ENCODE measurements around the gene FMNL2.
A peak's percentile ranks its signal among the peaks of the same experiment; 100 is the strongest.
"Not testable (repeated sequence)": the region's sequence is repeated elsewhere in the genome, so short reads cannot be mapped to it uniquely, and the experiment has no call there.

The FMNL2 gene

DNA sequence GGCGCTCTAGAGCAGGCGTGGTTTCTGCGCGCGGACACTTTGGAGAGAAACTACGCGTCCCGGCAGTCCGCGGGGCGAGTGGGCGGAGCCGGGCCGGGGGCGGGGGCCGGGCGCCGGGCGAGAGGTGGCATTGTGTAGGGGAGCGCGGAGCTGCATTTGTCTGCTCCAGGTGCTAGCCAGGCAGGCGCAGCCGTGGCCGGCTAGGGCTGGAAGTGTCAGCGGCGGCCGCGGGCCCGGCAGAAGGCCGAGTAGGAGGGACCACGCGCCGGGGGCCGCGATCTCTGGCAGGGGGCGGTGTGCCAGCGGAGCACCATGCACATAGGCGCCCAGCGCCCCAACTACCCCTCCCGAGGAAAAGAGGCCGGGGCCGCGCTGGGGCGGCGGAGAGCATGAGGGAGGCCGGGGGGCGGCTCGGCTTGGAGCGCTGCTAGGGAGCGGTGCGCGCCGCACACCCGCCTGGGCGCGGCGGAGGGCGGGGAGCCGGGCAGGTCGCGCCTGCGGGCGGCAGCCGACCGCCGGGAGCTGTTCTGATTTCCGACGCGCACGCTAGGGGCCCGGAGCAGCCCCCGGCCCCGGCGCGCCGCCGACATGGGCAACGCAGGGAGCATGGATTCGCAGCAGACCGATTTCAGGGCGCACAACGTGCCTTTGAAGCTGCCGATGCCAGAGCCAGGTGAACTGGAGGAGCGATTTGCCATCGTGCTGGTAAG is at the start of gene FMNL2:
Gene FMNL2 (plus strand): TSS at position 159 of the 710 bp plus-strand sequence.
- DNase-seq, result peak; percentile 70

DNA sequence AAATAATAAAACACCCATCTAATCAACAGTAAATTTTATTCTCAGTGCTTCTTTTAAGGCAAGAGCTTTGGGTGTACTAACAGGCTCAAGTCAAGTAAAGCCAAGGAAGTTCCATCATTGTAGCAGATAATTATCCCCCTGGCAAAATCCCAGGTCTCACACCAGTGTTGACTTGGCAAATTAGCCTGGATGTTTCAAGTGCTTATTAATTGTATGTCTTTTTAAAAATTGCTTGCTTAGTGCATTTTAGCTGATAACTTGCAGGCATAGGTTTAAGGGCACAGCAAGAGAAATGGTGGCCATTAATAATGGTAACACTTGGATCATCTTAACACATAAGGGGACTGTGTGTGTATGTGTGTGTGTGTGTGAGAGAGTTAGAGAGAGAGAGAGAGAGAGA is 42.0 kb upstream of the FMNL2 start:
- DNase-seq, result no peak

DNA sequence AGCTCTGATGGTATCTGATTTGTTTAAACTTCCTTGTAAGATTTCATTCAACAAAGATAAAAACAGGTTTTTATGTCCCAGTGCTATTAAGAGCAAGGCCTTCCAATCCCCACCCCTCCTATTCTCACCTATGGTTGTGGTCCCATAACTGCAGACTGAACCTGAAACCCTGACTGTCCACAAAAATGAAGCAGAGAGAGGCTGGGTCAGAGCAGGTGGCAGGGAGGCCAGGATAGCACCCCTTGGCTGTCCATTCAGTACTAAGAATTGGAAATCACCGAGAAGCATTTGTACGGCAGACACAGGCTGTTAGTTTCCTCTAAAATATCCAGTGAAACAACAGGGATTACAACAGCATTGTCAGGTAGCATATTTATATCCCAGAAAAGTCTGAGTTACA is 37.3 kb upstream of the FMNL2 start:
- no peak for DNase-seq

DNA sequence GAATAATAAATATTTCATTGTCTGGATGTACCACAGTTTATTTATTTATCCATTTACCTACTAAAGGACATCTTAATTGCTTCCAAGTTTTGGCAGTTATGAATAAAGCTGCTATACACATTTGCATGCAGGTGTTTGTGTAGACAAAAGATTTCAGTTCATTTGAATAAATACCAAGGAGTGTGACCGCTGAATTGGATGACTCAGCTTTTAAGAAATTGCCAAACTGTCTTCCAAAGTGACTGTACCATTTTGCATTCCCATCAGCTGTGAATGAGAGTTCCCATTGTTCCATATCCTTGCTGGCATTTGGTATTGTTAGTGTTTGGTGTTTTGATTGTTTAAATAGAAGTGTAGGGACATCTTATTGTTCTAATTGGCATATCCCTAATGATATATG is 36.2 kb upstream of the FMNL2 start:
- no peak for DNase-seq

DNA sequence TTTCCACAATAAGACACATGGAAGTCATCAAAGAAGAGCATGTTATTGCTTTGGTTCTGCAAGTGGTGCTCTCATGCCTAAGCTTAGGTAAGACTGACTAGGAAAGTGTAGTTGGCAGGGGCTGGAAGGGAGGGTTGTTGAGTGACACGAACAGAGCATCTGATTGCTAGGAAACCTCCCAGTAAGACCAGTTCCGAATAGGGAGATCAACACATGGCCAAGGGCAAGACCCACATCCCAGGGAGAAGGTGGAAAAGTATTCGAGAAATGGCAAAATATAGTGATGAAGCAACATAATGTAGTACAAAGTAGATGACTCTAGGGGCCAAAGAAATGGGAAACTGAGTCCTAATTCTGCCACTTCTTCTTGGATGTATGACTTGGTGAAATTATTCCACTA is 33.8 kb upstream of the FMNL2 start:
- DNase-seq, result no peak

DNA sequence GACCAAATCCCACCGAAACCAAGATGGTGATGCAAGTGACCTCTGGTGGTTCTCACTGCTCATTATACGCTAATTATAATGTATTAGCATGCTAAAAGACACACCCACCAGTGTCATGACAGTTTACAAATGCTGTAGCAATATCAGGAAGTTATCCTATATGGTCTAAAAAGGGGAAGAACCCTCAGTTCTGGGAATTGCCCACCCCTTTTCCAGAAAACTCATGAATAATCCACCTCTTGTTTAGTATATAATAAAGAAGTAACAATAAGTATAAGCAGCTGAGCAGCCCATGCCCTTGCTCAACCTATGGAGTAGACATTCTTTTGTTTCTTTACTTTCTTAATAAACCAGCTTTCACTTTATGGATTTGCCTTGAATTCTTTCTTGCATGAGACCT is 31.0 kb upstream of the FMNL2 start:
- no peak for DNase-seq

DNA sequence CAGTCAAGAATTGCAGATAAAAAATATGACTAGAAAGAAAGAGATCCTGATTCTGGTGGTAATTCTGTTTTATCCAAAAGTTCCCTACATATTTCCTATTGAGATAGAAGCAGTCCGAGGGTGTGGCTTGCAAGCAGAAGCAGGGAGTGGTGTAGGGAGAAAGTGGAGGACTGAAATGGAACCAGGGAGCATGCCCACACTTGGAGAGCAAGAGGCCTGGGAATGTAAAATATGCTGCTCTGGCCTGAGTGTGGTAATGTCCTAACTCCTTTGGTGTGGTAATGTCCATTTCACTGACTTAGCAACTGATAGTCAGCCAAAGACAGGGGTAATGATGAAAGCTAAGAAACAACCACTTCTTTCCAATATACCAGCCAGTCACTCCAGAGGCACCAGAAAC is 30.1 kb upstream of the FMNL2 start:
- no peak for DNase-seq

DNA sequence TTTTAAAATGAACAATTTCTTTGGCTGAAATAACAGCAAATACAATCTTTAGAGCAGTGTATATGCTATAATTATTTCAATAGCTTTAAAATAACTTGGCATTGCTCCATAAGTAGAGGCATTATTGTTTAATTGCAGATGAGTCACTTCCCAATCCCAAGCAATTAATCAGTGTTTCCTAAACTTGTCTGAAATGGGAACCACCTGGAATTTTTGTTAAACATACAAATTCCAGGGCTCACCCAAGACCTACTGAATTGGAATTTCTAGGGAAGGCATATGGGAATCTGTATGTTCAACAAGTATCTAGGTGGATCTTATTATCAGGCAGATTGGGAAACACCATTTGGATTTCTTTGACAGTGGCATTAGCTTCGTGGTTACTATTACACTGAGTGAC is 27.1 kb upstream of the FMNL2 start:
- DNase-seq, result no peak

DNA sequence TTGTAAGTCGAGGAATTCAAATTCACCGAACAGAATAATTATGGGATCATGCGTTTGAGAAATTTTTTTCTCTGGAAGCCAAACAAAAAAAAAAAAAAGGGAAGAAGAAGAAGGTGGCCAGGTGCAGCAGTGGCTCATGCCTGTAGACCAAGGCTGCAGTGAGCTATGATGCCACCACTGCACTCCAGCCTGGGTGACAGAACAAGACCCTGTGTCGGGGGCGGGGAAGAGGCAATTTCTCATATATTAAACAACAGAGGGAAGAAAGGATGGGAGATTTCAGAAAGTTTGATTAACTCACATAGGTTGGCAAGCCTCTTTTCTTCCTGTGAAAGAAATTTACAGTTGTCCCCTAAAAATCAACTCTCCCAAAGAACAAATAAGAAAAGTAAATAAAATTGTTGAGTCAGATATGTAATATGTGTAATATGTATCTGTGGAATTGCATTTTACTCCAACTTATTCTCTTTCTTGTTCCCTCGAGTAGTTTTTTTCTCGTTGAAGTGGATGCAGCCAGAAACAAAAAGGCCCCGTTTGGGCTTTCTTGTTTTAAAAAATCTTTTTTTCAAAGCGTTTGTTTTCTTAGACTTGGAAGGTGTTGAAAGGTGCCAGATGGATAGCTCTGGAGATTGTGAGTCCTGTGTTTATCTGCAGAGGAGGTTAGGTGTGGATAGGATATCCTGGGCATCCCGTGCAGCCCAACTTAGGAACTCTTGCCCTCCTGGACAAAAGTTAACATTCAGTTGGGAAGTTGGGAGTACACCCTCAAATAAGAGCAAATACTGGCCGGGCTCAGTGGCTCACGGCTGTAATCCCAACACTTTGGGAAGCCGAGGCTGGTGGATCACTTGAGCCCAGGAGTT is 25.4 kb upstream of the FMNL2 start:
- DNase-seq, result no peak

DNA sequence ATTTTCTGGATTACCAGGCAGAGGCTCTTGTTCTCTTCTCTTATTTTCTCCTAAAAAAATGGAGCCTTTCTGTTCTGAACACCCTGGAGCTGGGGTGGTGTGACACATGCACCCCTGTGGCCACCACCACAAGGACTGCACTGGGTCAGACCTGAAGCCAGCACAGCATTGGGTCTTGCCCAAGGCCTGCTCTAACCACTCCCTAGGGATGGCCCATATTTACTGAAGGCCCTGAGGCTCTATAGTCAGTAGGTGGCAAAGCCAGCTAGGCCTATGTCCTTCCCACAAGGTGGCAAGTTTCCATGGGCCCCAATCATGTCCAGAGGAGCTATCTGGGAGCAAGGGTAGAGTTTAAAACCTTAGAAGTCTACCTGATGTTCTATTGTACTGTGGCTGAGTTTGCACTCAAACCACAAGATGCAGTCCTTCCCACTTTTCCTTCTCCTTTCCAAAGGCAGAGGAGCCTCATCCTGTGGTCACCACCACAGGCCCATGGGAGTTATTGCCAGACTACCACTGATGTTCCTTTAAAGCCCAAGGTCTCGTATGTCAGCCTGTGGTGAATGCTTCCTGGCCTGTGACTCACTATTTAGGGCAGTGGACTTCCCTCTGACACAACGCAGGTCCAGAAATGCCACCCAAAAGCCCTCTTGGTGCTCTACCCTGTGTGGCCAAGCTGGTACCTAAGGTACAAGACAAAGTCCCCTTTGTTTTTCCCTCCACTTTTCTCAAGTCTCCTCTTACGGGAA is 15.0 kb upstream of the FMNL2 start:
- no peak for DNase-seq

DNA sequence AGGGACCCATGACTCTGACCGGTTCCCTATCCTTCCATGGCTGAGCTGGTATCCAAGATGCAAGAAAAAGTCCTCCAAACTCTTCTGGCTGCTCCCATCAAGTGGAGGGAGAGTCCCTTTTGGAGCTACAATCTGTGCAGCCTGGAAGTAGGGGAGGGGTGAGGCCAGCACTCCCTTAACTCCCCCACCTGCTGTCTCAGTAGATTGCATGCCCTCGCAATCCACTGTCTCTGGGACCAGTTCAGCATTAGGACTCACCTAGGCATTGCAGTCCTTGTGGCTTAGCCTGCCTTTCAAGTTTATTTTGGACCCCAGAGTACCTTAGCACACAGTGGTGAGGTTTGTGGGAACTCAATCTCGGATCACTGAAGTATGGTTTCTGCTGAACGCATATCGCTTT is 14.2 kb upstream of the FMNL2 start:
- DNase-seq, result no peak

DNA sequence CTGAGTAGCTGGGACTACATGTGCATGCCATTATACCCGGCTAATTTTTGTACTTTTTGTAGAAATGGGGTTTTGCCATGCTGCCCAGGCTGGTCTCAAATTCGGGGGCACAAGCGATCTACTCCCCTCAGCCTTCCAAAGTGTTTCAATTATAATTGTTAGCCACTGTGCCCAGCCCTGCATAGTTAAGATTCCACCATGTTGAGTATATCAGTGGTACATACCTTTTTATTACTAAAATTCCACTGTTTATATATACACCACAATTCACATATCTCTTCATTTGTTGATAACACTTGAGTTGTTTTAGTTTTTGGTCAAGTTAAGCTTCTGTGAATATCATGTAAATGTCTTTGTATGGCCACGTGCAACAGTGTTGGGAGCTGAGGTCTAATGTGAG is 12.8 kb upstream of the FMNL2 start:
- no peak for DNase-seq

DNA sequence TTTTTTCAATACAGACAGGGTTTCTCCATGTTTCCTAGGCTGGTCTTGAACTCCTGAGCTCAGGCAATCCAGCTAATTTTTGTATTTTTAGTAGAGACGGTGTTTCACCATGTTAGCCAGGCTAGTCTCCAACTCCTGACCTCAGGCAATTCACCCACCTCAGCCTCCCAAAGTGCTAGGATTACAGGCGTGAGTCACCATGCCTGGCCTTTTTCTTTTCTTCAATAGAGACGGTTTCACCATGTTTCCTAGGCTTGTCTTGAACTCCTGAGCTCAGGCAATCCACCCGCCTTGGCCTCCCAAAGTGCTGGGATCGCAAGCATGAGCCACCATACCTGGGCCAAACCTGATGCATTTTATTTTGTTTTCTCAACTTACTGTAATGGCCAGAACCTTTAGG is 9.8 kb upstream of the FMNL2 start:
- not testable (repeated sequence) for DNase-seq

DNA sequence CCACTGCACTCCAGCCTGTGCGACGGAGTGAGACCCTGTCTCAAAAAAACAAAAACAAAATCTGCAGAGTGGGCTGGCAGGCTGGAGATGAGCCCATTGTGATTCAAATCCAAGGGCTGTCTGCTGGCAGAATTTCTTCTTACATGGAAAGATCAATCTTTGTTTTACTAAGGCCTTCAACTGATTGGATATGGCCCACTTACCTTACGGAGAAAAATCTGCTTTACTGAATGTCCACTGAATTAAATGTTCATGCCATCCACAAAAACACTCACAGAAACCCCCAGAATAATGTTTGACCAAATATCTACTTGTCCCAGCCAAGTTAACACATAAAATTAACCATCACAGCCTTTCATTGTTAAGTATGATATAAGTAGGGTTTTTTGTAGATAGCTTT is 8.3 kb upstream of the FMNL2 start:
- DNase-seq, result no peak

DNA sequence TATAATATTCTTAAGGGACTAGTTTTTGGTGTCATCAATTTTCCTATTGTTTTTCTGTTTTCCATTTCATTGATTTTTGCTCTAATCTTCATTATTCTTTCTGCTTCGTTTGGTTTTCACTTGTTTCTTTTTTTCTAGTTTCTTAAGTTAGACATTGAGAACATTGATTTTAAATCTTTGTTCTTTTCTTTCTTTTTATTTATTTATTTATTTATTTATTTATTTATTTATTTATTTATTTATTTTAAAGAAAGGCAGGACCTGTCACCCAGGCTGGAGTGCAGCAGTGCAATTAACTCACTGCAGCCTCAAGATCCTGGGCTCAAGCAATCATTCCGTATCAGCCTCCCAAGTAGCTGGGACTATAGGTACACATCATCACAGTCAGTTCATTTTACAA is 7.0 kb upstream of the FMNL2 start:
- DNase-seq, result no peak

DNA sequence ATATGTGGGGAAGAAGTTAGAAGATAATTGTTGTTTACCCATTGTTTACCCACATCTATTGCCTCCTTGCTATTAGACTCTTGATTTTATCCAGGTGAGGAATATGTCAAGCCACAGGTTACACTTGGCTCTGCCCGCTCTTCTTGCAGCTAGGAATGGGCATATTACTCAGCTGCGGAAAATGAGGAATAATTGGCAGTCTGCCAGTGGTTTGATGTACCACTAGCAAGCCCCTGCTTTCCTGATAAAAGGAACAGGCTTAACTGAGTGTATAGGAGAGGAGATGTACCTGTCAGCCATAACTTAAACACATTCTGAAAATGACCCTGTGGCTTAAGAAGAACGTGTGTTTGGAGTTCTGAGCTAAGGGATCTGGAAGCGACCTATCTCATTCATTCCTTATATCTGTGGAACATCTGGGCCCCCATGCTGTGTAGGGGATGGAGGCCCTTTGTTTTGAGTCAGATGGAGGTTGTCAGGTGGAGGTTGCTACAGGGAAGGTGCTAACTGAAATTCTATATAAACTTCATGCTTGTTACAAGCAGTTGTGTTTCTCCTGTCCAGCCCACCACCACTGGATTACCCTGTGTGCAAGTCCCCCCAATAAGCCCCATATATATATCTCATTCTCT is 4.6 kb upstream of the FMNL2 start:
- no peak for DNase-seq

DNA sequence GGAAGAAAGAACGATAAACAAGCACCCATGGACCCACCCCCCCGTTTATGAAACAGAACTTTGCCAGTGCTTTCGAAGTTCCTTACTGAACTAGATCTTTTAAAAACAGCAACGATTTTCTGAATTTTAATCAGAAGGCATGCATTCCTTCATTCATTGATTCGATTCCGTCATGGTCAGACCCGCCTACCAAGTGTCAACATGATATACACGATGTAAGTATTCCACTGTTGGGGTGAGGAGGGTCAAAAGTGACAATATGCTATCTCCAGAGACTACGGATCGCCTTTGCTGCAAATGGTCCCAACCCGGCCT is 316 bp upstream of the FMNL2 start:
- no peak for DNase-seq

DNA sequence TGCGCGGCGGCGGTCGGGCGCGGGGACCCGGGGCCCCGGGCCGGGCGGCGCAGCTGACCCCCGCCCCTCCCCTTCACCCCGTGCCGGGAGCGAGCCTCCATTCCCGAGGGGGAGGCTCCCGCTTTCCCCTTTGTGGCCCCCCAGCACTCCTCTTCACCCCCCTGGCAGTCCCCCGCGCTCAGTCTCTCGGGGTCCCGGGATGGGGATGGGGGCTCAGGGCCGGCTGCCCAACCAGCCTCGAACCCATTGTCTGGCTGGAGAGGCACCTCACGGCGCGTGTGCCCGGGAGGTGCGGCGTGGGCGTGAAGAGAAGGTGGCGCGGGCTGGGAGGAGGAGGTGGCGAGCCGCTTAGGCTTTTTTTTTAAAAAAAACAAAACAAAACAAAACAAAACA is 748 bp downstream of the FMNL2 start:
- no peak for DNase-seq

DNA sequence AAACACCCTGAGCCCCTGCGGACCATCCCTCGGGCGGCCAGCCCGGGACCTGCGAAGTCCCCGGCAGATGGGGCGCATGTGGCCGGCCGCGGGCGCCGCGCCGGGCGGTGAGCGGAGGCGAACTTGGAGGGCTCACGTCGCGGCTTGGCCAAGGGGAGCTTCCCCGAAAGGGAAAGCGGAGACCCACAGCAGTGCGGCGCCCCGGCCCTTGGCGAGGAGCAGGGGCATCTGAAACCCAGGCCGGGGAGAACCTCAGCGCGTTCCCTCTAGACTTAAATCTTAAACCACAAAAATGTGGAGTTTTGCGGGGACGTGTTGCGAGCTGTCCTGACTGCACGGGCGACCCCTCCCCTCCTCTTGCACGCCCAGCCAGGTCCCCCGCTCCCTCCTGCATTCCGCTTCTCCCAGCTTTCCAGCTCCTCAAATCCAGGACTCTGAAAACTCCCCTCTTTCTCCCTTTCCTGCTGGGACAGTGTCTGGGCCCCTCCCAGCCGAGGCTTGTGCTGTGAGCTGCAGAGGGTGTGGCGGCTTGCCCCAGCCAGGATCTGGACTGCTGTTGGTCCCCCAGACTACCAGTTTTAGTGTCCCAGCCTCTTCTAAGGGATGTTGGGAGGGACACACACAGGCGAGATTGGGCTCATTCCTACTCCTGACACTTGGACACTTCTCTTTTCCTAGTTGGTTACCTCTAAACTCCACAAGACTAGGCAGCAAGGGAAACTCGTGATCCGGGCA is 1.3 kb downstream of the FMNL2 start:
- DNase-seq, result no peak

DNA sequence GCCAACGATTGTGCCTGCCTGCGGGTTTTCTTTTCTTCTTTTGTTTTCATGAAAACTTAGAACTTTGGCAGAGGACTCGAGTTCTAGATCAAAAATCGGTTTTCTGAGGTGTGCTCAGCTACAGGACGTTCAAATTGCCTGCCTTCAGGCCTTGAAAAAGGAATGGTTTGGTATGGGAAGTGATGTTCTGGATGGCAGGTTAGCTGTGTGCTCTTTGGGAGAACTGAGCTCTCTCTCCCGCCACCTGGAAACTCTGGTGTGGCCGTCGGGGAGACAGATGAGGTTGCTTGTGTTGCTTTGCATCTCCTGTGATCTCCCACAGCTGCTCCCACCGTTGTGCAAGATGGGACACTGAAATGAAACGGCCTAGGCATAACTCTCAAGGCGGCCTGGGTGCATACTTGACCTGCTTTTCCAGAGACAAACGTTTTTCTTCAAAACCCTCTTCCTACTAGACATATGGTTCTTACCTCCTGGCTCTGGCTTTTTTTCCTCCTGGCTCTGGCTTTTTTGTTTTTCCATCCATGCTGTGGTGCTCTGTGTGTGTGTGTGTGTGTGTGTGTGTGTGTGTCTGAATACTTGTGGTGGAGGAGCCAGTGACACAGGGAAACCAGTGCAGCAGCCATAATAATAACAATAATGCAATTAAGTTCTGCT is 2.0 kb downstream of the FMNL2 start:
- no peak for DNase-seq

DNA sequence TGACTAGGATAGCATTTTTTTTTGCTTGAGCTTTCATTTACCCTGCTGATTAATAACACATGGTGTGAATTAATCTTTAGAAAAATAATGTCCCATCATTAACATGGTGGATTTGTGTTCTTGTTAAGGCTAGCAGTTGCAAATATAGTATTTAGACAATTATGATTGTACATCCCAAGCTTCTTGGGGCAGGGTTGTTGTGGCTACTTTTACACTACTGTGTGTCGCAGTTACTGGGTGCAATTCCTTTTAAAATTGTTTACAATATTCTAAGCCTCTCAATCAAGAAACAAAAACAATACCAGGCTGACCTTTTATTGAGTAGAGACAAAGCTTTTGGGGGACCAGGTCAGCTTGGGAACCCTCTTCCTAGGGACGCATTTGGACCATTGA is 2.5 kb downstream of the FMNL2 start:
- no peak for DNase-seq

DNA sequence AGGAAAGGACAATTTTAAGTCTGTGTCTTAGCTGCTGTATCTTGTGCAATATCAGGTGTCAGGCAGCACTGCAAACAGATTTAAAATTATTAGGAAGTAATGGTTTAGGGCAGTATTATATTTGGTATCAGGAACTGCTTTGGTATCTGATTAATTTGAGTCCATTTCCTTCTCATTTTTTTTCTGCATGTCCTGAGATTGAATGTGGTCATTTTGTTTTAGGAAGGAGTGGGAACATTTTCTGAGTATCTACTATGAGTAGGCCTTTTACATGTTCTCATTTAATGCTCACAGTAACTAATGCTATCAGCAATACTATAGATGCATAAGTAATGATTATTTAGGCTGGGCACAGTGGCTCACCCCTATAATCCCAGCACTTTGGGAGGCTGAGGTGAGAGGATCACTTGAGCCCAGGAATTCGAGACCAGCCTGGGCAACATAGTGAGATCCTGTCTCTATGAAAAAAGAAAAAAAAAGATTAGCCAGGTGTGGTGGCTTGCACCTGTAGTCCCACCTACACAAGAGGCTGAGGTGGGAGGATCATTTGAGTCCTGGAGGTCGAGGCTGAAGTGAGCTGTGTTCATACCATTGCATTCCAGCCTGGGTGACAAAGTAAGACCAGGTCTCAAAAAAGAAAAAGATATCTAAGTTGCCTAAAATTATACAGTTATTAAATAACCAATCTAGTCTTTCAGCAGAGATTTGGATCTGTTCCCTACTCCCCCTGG is 4.7 kb downstream of the FMNL2 start:
- no peak for DNase-seq
